ENCODE measurements around the gene ANKLE1. TPM values are rescaled to one million over a fixed set of nuclear protein-coding genes. Genes with fewer than 3 reads are reported as not detected.

ANKLE1 gene
- total RNA-seq, 1 donor from 2014 or later, result 0.17 TPM

- Histone ChIP-seq H3K27me3 (ENCODE audit: control insufficient read depth, insufficient read depth, low read length) (no peaks in the 10 kb centered on the region), H3K4me3 (ENCODE audit: low read depth, low read length) (peak overlapping the region; percentile 62), H3K36me3 (ENCODE audit: control insufficient read depth, insufficient read depth, low read length) (peaks cover under 1% of the 10 kb centered on the region)
- no peak for DNase-seq (ENCODE audit: low read depth)
- TF ChIP-seq CTCF (IDR thresholded peaks at IDR 0.05; ENCODE audit: insufficient read depth, low read length, poor library complexity, severe bottlenecking), result no peak
Measured at GRCh38 chr19:17306285-17306714, 24.6 kb downstream of the ANKLE1 start.

GRCh38 chr19:17307876-17308377 lies 26.2 kb downstream of the ANKLE1 start:
- DNase-seq (ENCODE audit: low read depth), result no peak
- Histone ChIP-seq H3K4me3 (ENCODE audit: low read depth, low read length) (no peak overlapping the region), H3K27me3 (ENCODE audit: control insufficient read depth, insufficient read depth, low read length) (no peaks in the 10 kb centered on the region), H3K36me3 (ENCODE audit: control insufficient read depth, insufficient read depth, low read length) (peaks cover 2% of the 10 kb centered on the region)
- no peak for TF ChIP-seq CTCF (IDR thresholded peaks at IDR 0.05; ENCODE audit: insufficient read depth, low read length, poor library complexity, severe bottlenecking)

GRCh38 chr19:17309198-17309964 lies 27.7 kb downstream of the ANKLE1 start, which contains the start of gene DDA1:
Gene DDA1 (plus strand): TSS chr19:17309563. CDS start chr19:17309655, 92 bp downstream.
- TF ChIP-seq CTCF (IDR thresholded peaks at IDR 0.05; ENCODE audit: insufficient read depth, low read length, poor library complexity, severe bottlenecking), result no peak
- Histone ChIP-seq H3K4me3 (ENCODE audit: low read depth, low read length) (peak within 1 kb of the TSS; percentile 92), H3K27me3 (ENCODE audit: control insufficient read depth, insufficient read depth, low read length) (no peaks in the 10 kb centered on the region), H3K36me3 (ENCODE audit: control insufficient read depth, insufficient read depth, low read length) (peaks cover 3% of the 10 kb centered on the region)
- peak; percentile 100 for DNase-seq (ENCODE audit: low read depth)

- TF ChIP-seq CTCF (IDR thresholded peaks at IDR 0.05; ENCODE audit: insufficient read depth, low read length, poor library complexity, severe bottlenecking), result no peak
- Histone ChIP-seq H3K36me3 (ENCODE audit: control insufficient read depth, insufficient read depth, low read length) (peaks cover 3% of the 10 kb centered on the region), H3K4me3 (ENCODE audit: low read depth, low read length) (peak overlapping the region; percentile 92), H3K27me3 (ENCODE audit: control insufficient read depth, insufficient read depth, low read length) (no peaks in the 10 kb centered on the region)
- DNase-seq (ENCODE audit: low read depth), result no peak
Measured at GRCh38 chr19:17309965-17310461, 28.3 kb downstream of the ANKLE1 start.

GRCh38 chr19:17311455-17312188 lies 29.9 kb downstream of the ANKLE1 start:
- peak; percentile 63 for DNase-seq (ENCODE audit: low read depth)
- peaks cover 3% of the 10 kb centered on the region for H3K36me3 ChIP-seq (ENCODE audit: control insufficient read depth, insufficient read depth, low read length)
- H3K4me3 ChIP-seq (ENCODE audit: low read depth, low read length), result no peak overlapping the region
- TF ChIP-seq CTCF (IDR thresholded peaks at IDR 0.05; ENCODE audit: insufficient read depth, low read length, poor library complexity, severe bottlenecking), result no peak
- H3K27me3 ChIP-seq (ENCODE audit: control insufficient read depth, insufficient read depth, low read length), result no peaks in the 10 kb centered on the region
